Liver (tissue), 9 donors: ENCODE measurements around the gene TPK1. TPM values are rescaled to one million over a fixed set of nuclear protein-coding genes. Genes with fewer than 3 reads are reported as not detected.

Experiments used
- DNase-seq: peaks from one replicate; pipeline ENCODE4 v3.0.0-alpha.2; 2017; ENCODE audit warnings: low spot score
- H3K27ac ChIP-seq, 2 donors: one replicate each; pipeline ENCODE4 v1.7.0; 2013; ENCODE audit warnings: inconsistent platforms in 2 of 2, low read length in 2 of 2, control low read depth in 1 of 2, low read depth in 1 of 2, mild to moderate bottlenecking in 1 of 2
- H3K27me3 ChIP-seq, 4 donors: one replicate each; pipeline versions ENCODE4 v1.6.1 to v1.7.0; 2013; ENCODE audit warnings: low read length in 3 of 4, inconsistent platforms in 1 of 4, mild to moderate bottlenecking in 1 of 4, moderate library complexity in 1 of 4; ENCODE audit not compliant: control insufficient read depth in 4 of 4, insufficient read depth in 4 of 4
- H3K36me3 ChIP-seq, 4 donors: one replicate each; pipeline versions ENCODE4 v1.6.1 to v1.7.0; 2013; ENCODE audit warnings: low read length in 3 of 4, mild to moderate bottlenecking in 3 of 4, low read depth in 1 of 4, moderate library complexity in 1 of 4; ENCODE audit not compliant: control insufficient read depth in 4 of 4, insufficient read depth in 3 of 4
- H3K4me1 ChIP-seq, 4 donors: one replicate each; pipeline versions ENCODE4 v1.6.1 to v1.7.0; 2013; ENCODE audit warnings: low read length in 3 of 4, mild to moderate bottlenecking in 3 of 4, moderate library complexity in 1 of 4; ENCODE audit not compliant: control insufficient read depth in 4 of 4, insufficient read depth in 4 of 4
- H3K4me3 ChIP-seq, 3 donors: one replicate each; pipeline versions ENCODE4 v1.6.1 to v1.7.0; 2013; ENCODE audit warnings: low read length in 3 of 3, control low read depth in 1 of 3, low read depth in 1 of 3, mild to moderate bottlenecking in 1 of 3
- H3K9ac ChIP-seq, 2 donors: one replicate each; pipeline ENCODE4 v1.7.0; 2013; ENCODE audit warnings: low read length in 2 of 2, mild to moderate bottlenecking in 2 of 2, moderate library complexity in 2 of 2, control low read depth in 1 of 2, low read depth in 1 of 2
- H3K9me3 ChIP-seq, 4 donors: one replicate each; pipeline versions ENCODE4 v1.6.1 to v1.7.0; 2013; ENCODE audit warnings: low read length in 3 of 4; ENCODE audit not compliant: control insufficient read depth in 4 of 4
- EGR1 ChIP-seq, 2 donors: IDR thresholded peaks; 2 replicates each; pipeline ENCODE4 v1.6.1; 2016 to 2018; ENCODE audit warnings: antibody characterized with exemption in 2 of 2, low read depth in 2 of 2
- FOXA1 ChIP-seq: IDR thresholded peaks from 2 replicates; pipeline ENCODE4 v1.6.1; 2016; ENCODE audit warnings: antibody characterized with exemption
- GABPA ChIP-seq, 2 donors: IDR thresholded peaks in 1 of 2; conservative IDR thresholded peaks in 1 of 2; 2 replicates each; pipeline ENCODE4 v1.6.1; 2016; ENCODE audit warnings: antibody characterized with exemption in 2 of 2, mild to moderate bottlenecking in 1 of 2, moderate library complexity in 1 of 2
- HNF4A ChIP-seq, 2 donors: conservative IDR thresholded peaks; 2 replicates each; pipeline ENCODE4 v1.6.1; 2016; ENCODE audit warnings: antibody characterized with exemption in 2 of 2, mild to moderate bottlenecking in 2 of 2
- HNF4G ChIP-seq: IDR thresholded peaks from 2 replicates; pipeline ENCODE4 v1.6.1; 2016; ENCODE audit warnings: antibody characterized with exemption
- JUND ChIP-seq, 2 donors: IDR thresholded peaks; 2 replicates each; pipeline ENCODE4 v1.6.1; 2016; ENCODE audit warnings: antibody characterized with exemption in 2 of 2
- NR2F2 ChIP-seq: IDR thresholded peaks from 2 replicates; pipeline ENCODE4 v1.6.1; 2016; ENCODE audit warnings: antibody characterized with exemption
- RAD21 ChIP-seq, 2 donors: IDR thresholded peaks; 2 replicates each; pipeline ENCODE4 v1.6.1; 2016; ENCODE audit warnings: antibody characterized with exemption in 2 of 2, mild to moderate bottlenecking in 2 of 2
- RXRA ChIP-seq, 2 donors: IDR thresholded peaks; 2 replicates each; pipeline ENCODE4 v1.6.1; 2017 to 2018; ENCODE audit warnings: antibody characterized with exemption in 2 of 2, mild to moderate bottlenecking in 1 of 2
- TAF1 ChIP-seq: conservative IDR thresholded peaks from 2 replicates; pipeline ENCODE4 v1.6.1; 2016; ENCODE audit warnings: antibody characterized with exemption, mild to moderate bottlenecking
- YY1 ChIP-seq: IDR thresholded peaks from 2 replicates; pipeline ENCODE4 v1.6.1; 2016; ENCODE audit warnings: antibody characterized with exemption, mild to moderate bottlenecking
- WGBS: extraction: QIAGEN DNeasy Blood & Tissue Kit; methylation state at CpG from one replicate; pipeline ENCODE4 v1.1.7; 2013; 5-methylcytosine and 5-hydroxymethylcytosine counted together
- polyA plus RNA-seq, 2 donors: library from polyadenylated mRNA; stranded (reverse) in 1 of 2; unstranded in 1 of 2; fragments of 200-250 nt in 1 of 2; fragments of >200 nt in 1 of 2; fragmentation: Nextera tagmentation in 1 of 2; extraction: Ambion mirVana in 1 of 2; gene quantifications; one replicate each; pipeline versions ENCODE4 v1.2.1 to v1.2.3, GENCODE V29; 2013 to 2015
- total RNA-seq, 2 donors: library from RNA; depleted of rRNA; stranded (reverse); fragments of >200 nt; gene quantifications; one replicate each; pipeline ENCODE4 v1.2.3, GENCODE V29; 2014
- TF ChIP-seq, protein P1 (sequence below): IDR thresholded peaks from 2 replicates; pipeline ENCODE4 v1.6.1; 2016; ENCODE audit warnings: antibody characterized with exemption
- TF ChIP-seq, protein P2 (sequence below): IDR thresholded peaks from 2 replicates; pipeline ENCODE4 v1.6.1; 2016; ENCODE audit warnings: antibody characterized with exemption
- TF ChIP-seq, protein P3 (sequence below): fragments of 150-350 bp; IDR thresholded peaks from 2 replicates; pipeline ENCODE4 v1.5.1; 2017; ENCODE audit warnings: improper control_type of control experiment, low read depth, low read length; ENCODE audit not compliant: missing input control
- TF ChIP-seq, protein P4 (sequence below): IDR thresholded peaks from 2 replicates; pipeline ENCODE4 v1.6.1; 2016; ENCODE audit warnings: antibody characterized with exemption
- donor health status: healthy.
- donor health status: healthy.
- donor health status: healthy.
- donor health status: healthy.
- donor health status: healthy.

TPK1 gene
- total and polyA plus RNA-seq, 4 donors, result 2.2 to 7.5 (median 3.3) TPM

DNA sequence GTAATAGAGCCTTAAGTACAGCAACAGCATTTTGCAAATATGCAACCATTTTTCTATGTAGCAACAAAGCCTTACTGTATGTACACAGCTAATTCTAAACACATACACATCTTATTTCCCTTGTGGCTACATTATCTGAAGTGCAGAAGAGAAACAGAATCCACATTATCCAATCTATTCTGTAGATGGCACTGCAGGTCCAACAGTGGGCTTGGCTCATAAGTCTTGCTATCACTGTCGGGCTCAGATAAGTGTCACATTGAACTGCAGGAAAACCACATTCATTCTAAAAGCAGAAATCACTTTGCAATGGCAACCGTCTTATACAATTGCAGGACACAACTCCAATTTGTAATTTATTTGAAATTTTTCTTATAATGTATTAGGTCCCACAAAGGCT lies 322.5 kb downstream of the TPK1 start:
- Histone ChIP-seq H3K9me3 (no peaks in the 10 kb centered on the region), H3K4me1 (no peaks in the 10 kb centered on the region), H3K27me3 (no peaks in the 10 kb centered on the region), H3K4me3 (no peak overlapping the region), H3K36me3 (no peaks in the 10 kb centered on the region), H3K9ac (no peak overlapping the region), H3K27ac (no peak overlapping the region)
- DNase-seq, result no peak
- TF ChIP-seq FOXA1 (no peak), RAD21 (IDR thresholded peaks at IDR 0.05) (peak; percentile 53 to 61), JUND (IDR thresholded peaks at IDR 0.05) (no peak), HNF4G (no peak), EGR1 (IDR thresholded peaks at IDR 0.05; ENCODE audit: low read depth in 2 of 2) (no peak), YY1 (no peak), NR2F2 (no peak), GABPA (IDR thresholded peaks at IDR 0.05 in 1 of 2, conservative IDR thresholded peaks at IDR 0.05 in 1 of 2) (no peak)
- TF ChIP-seq, protein P1, sequence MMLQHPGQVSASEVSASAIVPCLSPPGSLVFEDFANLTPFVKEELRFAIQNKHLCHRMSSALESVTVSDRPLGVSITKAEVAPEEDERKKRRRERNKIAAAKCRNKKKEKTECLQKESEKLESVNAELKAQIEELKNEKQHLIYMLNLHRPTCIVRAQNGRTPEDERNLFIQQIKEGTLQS, result no peak
- TF ChIP-seq, protein P2, sequence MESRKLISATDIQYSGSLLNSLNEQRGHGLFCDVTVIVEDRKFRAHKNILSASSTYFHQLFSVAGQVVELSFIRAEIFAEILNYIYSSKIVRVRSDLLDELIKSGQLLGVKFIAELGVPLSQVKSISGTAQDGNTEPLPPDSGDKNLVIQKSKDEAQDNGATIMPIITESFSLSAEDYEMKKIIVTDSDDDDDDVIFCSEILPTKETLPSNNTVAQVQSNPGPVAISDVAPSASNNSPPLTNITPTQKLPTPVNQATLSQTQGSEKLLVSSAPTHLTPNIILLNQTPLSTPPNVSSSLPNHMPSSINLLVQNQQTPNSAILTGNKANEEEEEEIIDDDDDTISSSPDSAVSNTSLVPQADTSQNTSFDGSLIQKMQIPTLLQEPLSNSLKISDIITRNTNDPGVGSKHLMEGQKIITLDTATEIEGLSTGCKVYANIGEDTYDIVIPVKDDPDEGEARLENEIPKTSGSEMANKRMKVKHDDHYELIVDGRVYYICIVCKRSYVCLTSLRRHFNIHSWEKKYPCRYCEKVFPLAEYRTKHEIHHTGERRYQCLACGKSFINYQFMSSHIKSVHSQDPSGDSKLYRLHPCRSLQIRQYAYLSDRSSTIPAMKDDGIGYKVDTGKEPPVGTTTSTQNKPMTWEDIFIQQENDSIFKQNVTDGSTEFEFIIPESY, result no peak
- TF ChIP-seq, protein P3, sequence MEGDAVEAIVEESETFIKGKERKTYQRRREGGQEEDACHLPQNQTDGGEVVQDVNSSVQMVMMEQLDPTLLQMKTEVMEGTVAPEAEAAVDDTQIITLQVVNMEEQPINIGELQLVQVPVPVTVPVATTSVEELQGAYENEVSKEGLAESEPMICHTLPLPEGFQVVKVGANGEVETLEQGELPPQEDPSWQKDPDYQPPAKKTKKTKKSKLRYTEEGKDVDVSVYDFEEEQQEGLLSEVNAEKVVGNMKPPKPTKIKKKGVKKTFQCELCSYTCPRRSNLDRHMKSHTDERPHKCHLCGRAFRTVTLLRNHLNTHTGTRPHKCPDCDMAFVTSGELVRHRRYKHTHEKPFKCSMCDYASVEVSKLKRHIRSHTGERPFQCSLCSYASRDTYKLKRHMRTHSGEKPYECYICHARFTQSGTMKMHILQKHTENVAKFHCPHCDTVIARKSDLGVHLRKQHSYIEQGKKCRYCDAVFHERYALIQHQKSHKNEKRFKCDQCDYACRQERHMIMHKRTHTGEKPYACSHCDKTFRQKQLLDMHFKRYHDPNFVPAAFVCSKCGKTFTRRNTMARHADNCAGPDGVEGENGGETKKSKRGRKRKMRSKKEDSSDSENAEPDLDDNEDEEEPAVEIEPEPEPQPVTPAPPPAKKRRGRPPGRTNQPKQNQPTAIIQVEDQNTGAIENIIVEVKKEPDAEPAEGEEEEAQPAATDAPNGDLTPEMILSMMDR, result peak; percentile 19
- TF ChIP-seq, protein P4, sequence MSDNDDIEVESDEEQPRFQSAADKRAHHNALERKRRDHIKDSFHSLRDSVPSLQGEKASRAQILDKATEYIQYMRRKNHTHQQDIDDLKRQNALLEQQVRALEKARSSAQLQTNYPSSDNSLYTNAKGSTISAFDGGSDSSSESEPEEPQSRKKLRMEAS, result no peak
- 33% methylated on average over 2 of the region's 2 CpGs for WGBS

DNA sequence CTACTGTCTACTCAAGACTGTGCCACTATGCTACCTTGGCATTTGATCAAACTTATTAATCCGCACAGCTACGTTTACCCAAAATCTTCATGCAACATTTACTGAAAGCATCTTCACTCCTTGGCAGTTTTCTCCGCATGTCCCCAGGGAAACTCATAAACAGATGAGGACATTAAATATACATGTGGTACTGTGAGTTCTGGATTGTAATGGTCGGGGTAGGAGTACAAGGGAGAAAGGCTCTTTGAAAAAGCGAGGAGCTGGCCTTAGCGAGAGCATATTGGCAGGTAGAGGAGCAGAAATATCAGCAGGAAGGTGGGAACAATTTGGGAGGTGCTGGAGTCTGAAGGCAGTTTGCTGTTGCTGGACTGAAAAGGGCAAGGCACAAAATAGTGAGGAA lies 325.2 kb downstream of the TPK1 start:
- Histone ChIP-seq H3K9me3 (no peaks in the 10 kb centered on the region), H3K27ac (no peak overlapping the region), H3K9ac (no peak overlapping the region), H3K4me1 (no peaks in the 10 kb centered on the region), H3K27me3 (no peaks in the 10 kb centered on the region), H3K36me3 (no peaks in the 10 kb centered on the region), H3K4me3 (no peak overlapping the region)
- WGBS, result 95% methylated on average over 6 of the region's 6 CpGs
- DNase-seq, result no peak
- TF ChIP-seq, protein P1, result no peak
- TF ChIP-seq FOXA1, result no peak
- no peak for TF ChIP-seq NR2F2
- TF ChIP-seq HNF4A (conservative IDR thresholded peaks at IDR 0.05), result no peak
- no peak for TF ChIP-seq TAF1
- no peak for TF ChIP-seq RXRA (IDR thresholded peaks at IDR 0.05)
- TF ChIP-seq, protein P2, result no peak
